ENCODE measurements around the gene CHD9NB. TPM values are rescaled to one million over a fixed set of nuclear protein-coding genes. Genes with fewer than 3 reads are reported as not detected.

The CHD9NB gene
- total and polyA plus RNA-seq, 11 donors, result 0.21 to 2.3 (median 0.65) TPM; not detected in 1

- H3K27me3 ChIP-seq, result no peaks in the 10 kb centered on the region
- DNase-seq (no peak), ATAC-seq (no peak)
- intact Hi-C loops (cut with DNase I), result loop anchor here in 9 of 10 donors (2.0 to 10.0 kb wide), 9 partner anchors 35 to 447 kb away; partner anchors contain the start of gene AKTIP (in 1 of the 9)
- H3K27ac ChIP-seq, result peak overlapping the region in 5 of 12 donors; percentile 26 to 96 (median 94)
- TF ChIP-seq, protein P1, sequence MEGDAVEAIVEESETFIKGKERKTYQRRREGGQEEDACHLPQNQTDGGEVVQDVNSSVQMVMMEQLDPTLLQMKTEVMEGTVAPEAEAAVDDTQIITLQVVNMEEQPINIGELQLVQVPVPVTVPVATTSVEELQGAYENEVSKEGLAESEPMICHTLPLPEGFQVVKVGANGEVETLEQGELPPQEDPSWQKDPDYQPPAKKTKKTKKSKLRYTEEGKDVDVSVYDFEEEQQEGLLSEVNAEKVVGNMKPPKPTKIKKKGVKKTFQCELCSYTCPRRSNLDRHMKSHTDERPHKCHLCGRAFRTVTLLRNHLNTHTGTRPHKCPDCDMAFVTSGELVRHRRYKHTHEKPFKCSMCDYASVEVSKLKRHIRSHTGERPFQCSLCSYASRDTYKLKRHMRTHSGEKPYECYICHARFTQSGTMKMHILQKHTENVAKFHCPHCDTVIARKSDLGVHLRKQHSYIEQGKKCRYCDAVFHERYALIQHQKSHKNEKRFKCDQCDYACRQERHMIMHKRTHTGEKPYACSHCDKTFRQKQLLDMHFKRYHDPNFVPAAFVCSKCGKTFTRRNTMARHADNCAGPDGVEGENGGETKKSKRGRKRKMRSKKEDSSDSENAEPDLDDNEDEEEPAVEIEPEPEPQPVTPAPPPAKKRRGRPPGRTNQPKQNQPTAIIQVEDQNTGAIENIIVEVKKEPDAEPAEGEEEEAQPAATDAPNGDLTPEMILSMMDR (IDR thresholded peaks at IDR 0.05), result no peak
- peaks cover 0 to 55% (median 42%) of the 10 kb centered on the region in 12 donors for H3K4me1 ChIP-seq
- no peaks in the 10 kb centered on the region for H3K36me3 ChIP-seq
- no peak overlapping the region for H3K4me3 ChIP-seq
- WGBS, 4 donors, result 85 to 90% (median 88%) methylated on average over 8 of the region's 8 CpGs
- no peaks in the 10 kb centered on the region for H3K9me3 ChIP-seq
These were observed 5.0 kb upstream of the CHD9NB start for GRCh38 chr16:53057658-53058057.

DNA sequence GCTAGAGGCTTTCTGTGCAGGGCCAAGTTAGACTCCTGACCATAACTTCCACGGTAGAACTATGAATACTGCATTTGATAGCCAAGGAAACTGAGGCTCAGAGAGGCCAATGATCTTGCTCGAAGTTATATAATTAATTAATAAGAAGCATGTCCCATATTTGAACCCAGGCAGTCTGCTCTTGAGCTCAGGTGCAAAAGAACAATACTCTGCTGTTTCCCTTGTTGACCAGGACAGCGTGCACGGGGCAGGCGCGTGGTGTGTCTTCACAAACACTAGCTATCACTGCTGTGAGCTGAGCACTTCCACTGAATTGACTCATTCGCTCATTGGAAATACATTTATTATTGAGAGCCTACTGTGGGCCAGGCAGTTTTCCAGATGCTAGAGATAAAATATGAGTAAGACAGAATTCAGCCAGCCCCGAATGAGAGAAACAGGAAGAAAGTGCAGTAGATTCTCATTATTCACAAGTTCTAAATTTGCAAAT, 3.7 kb upstream of the CHD9NB start:
- no peaks in the 10 kb centered on the region for H3K36me3 ChIP-seq
- no peaks in the 10 kb centered on the region for H3K9me3 ChIP-seq
- ATAC-seq, result no peak
- intact Hi-C loops (cut with DNase I), result loop anchor here in 9 of 10 donors (1.0 to 10.0 kb wide), 10 partner anchors 9 to 448 kb away; partner anchors contain the start of gene AKTIP (in 1 of the 9)
- no peak for TF ChIP-seq POLR2A (IDR thresholded peaks at IDR 0.05)
- TF ChIP-seq, protein P1 (IDR thresholded peaks at IDR 0.05), result no peak
- H3K4me3 ChIP-seq, result peak overlapping the region in 9 of 12 donors; percentile 63 to 87 (median 78)
- H3K4me1 ChIP-seq, result peaks cover 0 to 47% (median 31%) of the 10 kb centered on the region in 12 donors
- peak overlapping the region; percentile 81 to 96 (median 91) for H3K27ac ChIP-seq
- no peak for DNase-seq
- no peaks in the 10 kb centered on the region for H3K27me3 ChIP-seq
- 65 to 72% (median 68%) methylated on average over 8 of the region's 8 CpGs for WGBS, 4 donors

- WGBS, 4 donors, result 39 to 47% (median 43%) methylated on average over 10 of the region's 10 CpGs
These were observed 3.1 kb upstream of the CHD9NB start for GRCh38 chr16:53055541-53056391.

More at GRCh38 chr16:53055541-53056391, 3.1 kb upstream of the CHD9NB start:
- Histone ChIP-seq H3K9me3 (no peaks in the 10 kb centered on the region), H3K36me3 (no peaks in the 10 kb centered on the region), H3K27ac (peak overlapping the region; percentile 81 to 96 (median 91)), H3K4me1 (peaks cover 0 to 45% (median 29%) of the 10 kb centered on the region in 12 donors), H3K4me3 (peak overlapping the region; percentile 38 to 93 (median 78)), H3K27me3 (no peaks in the 10 kb centered on the region)
- TF ChIP-seq, protein P1 (IDR thresholded peaks at IDR 0.05), result no peak
- TF ChIP-seq POLR2A (IDR thresholded peaks at IDR 0.05), result no peak
- intact Hi-C loops (cut with DNase I), result loop anchor here (1.0 to 10.0 kb wide), 20 partner anchors 10 to 449 kb away; partner anchors contain the start of gene AKTIP (in 1 of the 10)
- ATAC-seq (peak; percentile 31 to 49 (median 35)), DNase-seq (peak; percentile 50 to 64 (median 53))
